KMS-11 (cell line): ENCODE data around the gene DCAF15.

Experiments used
- H2AFZ ChIP-seq: fragments of 200-600 bp; sonication (generic); 2 replicates; pipeline ENCODE4 v1.6.1; 2016; ENCODE audit warnings: antibody characterized with exemption, mixed run types, low read depth
- H3K27ac ChIP-seq: fragments of 200-600 bp; sonication (generic); 2 replicates; pipeline ENCODE4 v1.6.1; 2016; ENCODE audit warnings: mild to moderate bottlenecking, mixed run types
- H3K27me3 ChIP-seq: fragments of 200-600 bp; sonication (generic); 2 replicates; pipeline ENCODE4 v1.6.1; 2017; ENCODE audit warnings: mild to moderate bottlenecking, low read depth, mixed run types, moderate library complexity; ENCODE audit not compliant: insufficient read depth
- H3K36me3 ChIP-seq: fragments of 200-600 bp; sonication (generic); 2 replicates; pipeline ENCODE4 v1.6.1; 2017; ENCODE audit warnings: mild to moderate bottlenecking, mixed run types; ENCODE audit not compliant: insufficient read depth
- H3K4me1 ChIP-seq: fragments of 200-600 bp; sonication (generic); 2 replicates; pipeline ENCODE4 v1.6.1; 2016; ENCODE audit warnings: mild to moderate bottlenecking, low read depth, mixed run types; ENCODE audit not compliant: poor library complexity, severe bottlenecking
- H3K4me2 ChIP-seq: fragments of 200-600 bp; sonication (generic); 2 replicates; pipeline ENCODE4 v1.7.0; 2016; ENCODE audit warnings: mild to moderate bottlenecking, mixed run types
- H3K4me3 ChIP-seq: fragments of 200-600 bp; sonication (generic); IDR thresholded peaks from 2 replicates; pipeline ENCODE4 v1.6.1; 2017; ENCODE audit warnings: low read depth, low read length, mixed read lengths; ENCODE audit not compliant: insufficient read depth
- H3K79me2 ChIP-seq: fragments of 200-600 bp; sonication (generic); 2 replicates; pipeline ENCODE4 v1.6.1; 2016; ENCODE audit warnings: low read depth, mixed run types; ENCODE audit not compliant: insufficient read depth
- H3K9ac ChIP-seq: fragments of 200-600 bp; sonication (generic); 2 replicates; pipeline ENCODE4 v1.6.1; 2016; ENCODE audit warnings: mild to moderate bottlenecking, mixed run types
- H4K20me1 ChIP-seq: fragments of 200-600 bp; sonication (generic); 2 replicates; pipeline ENCODE4 v1.6.1; 2016; ENCODE audit warnings: mild to moderate bottlenecking, mixed run types; ENCODE audit not compliant: insufficient read depth
- CTCF ChIP-seq: fragments of 200-600 bp; sonication (generic); conservative IDR thresholded peaks from 2 replicates; pipeline ENCODE4 v1.6.1; 2017; ENCODE audit warnings: low read depth, mild to moderate bottlenecking, antibody characterized with exemption, low read length, moderate library complexity, mixed read lengths

The DCAF15 gene

GRCh38 chr19:13961826-13962698 lies 9.8 kb downstream of the DCAF15 start:
- Histone ChIP-seq H3K9ac (no peak overlapping the region), H3K36me3 (no peaks in the 10 kb centered on the region), H3K79me2 (no peaks in the 10 kb centered on the region), H3K27ac (no peak overlapping the region), H3K27me3 (no peaks in the 10 kb centered on the region), H3K4me2 (no peak overlapping the region), H3K4me1 (no peaks in the 10 kb centered on the region), H3K4me3 (no peak overlapping the region), H4K20me1 (no peaks in the 10 kb centered on the region), H2AFZ (no peak overlapping the region)
- no peak for TF ChIP-seq CTCF

GRCh38 chr19:13962699-13963602 lies 10.6 kb downstream of the DCAF15 start:
- no peaks in the 10 kb centered on the region for H3K79me2 ChIP-seq
- H4K20me1 ChIP-seq: no peaks in the 10 kb centered on the region
- H3K9ac ChIP-seq: no peak overlapping the region
- H3K27ac ChIP-seq: no peak overlapping the region
- no peak overlapping the region for H3K4me3 ChIP-seq
- H3K4me1 ChIP-seq: no peaks in the 10 kb centered on the region
- H2AFZ ChIP-seq: no peak overlapping the region
- no peak for TF ChIP-seq CTCF
- no peaks in the 10 kb centered on the region for H3K27me3 ChIP-seq
- no peak overlapping the region for H3K4me2 ChIP-seq
- no peaks in the 10 kb centered on the region for H3K36me3 ChIP-seq

GRCh38 chr19:13963603-13964105 lies 11.3 kb downstream of the DCAF15 start:
- Histone ChIP-seq H3K36me3 (no peaks in the 10 kb centered on the region), H3K4me1 (no peaks in the 10 kb centered on the region), H3K4me3 (no peak overlapping the region), H3K4me2 (no peak overlapping the region), H3K79me2 (no peaks in the 10 kb centered on the region), H3K27me3 (no peaks in the 10 kb centered on the region), H3K9ac (no peak overlapping the region), H4K20me1 (no peaks in the 10 kb centered on the region), H3K27ac (no peak overlapping the region), H2AFZ (no peak overlapping the region)
- no peak for TF ChIP-seq CTCF

DNA sequence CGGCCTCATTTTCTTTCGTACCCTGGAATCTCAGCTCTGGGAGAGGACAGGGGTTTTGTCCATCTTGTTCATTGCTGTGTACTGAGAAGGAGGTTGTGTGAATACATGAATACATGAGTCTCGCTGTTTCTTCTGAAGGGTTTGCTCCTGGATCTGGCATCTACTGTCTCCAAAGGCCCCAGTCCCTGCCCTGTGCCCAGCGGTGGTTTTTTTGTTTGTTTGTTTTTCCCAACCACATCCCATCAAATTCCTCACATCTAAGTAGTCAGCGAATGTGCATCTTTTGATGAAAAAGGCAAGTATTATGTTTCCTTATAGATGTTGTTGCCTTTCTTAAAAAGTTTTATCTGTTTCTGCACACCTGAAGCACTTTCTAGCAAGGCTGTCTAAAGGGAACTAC lies 12.5 kb downstream of the DCAF15 start:
- Histone ChIP-seq H3K79me2 (no peaks in the 10 kb centered on the region), H3K4me2 (no peak overlapping the region), H3K4me3 (no peak overlapping the region), H3K36me3 (no peaks in the 10 kb centered on the region), H3K9ac (no peak overlapping the region), H2AFZ (no peak overlapping the region), H3K27me3 (no peaks in the 10 kb centered on the region), H4K20me1 (no peaks in the 10 kb centered on the region), H3K4me1 (no peaks in the 10 kb centered on the region), H3K27ac (no peak overlapping the region)
- no peak for TF ChIP-seq CTCF
